ENCODE measurements around the gene ART5. TPM values are rescaled to one million over a fixed set of nuclear protein-coding genes. Genes with fewer than 3 reads are reported as not detected.

Gene ART5
- total RNA-seq, 2 donors from 2014 or later: 3.1 TPM; not detected in 1

- intact Hi-C loops (cut with DNase I): no loop called here
- Histone ChIP-seq H3K27me3 (replicated peaks; ENCODE audit: insufficient read depth) (no peaks in the 10 kb centered on the region), H3K27ac (no peak overlapping the region), H3K4me1 (replicated peaks) (no peaks in the 10 kb centered on the region), H3K36me3 (no peaks in the 10 kb centered on the region), H3K4me3 (no peak overlapping the region), H3K9me3 (no peaks in the 10 kb centered on the region)
- TF ChIP-seq POLR2A (IDR thresholded peaks at IDR 0.05) (no peak), POLR2AphosphoS5 (IDR thresholded peaks at IDR 0.05) (no peak), CTCF (IDR thresholded peaks at IDR 0.05) (no peak)
- DNase-seq (ENCODE audit: low spot score): no peak
- WGBS: 87% methylated on average over 6 of the region's 6 CpGs
These were observed 23.7 kb upstream of the ART5 start for GRCh38 chr11:3665336-3666022.

- Histone ChIP-seq H3K36me3 (no peaks in the 10 kb centered on the region), H3K27me3 (replicated peaks; ENCODE audit: insufficient read depth) (no peaks in the 10 kb centered on the region), H3K4me1 (replicated peaks) (no peaks in the 10 kb centered on the region), H3K27ac (no peak overlapping the region), H3K4me3 (no peak overlapping the region), H3K9me3 (no peaks in the 10 kb centered on the region)
- DNase-seq (ENCODE audit: low spot score): no peak
- intact Hi-C loops (cut with DNase I): no loop called here
- WGBS: 84% methylated on average over 10 of the region's 10 CpGs
- TF ChIP-seq POLR2A (IDR thresholded peaks at IDR 0.05) (no peak), CTCF (IDR thresholded peaks at IDR 0.05) (no peak), POLR2AphosphoS5 (IDR thresholded peaks at IDR 0.05) (no peak)
These were observed 22.3 kb upstream of the ART5 start for GRCh38 chr11:3664032-3664630.

DNA sequence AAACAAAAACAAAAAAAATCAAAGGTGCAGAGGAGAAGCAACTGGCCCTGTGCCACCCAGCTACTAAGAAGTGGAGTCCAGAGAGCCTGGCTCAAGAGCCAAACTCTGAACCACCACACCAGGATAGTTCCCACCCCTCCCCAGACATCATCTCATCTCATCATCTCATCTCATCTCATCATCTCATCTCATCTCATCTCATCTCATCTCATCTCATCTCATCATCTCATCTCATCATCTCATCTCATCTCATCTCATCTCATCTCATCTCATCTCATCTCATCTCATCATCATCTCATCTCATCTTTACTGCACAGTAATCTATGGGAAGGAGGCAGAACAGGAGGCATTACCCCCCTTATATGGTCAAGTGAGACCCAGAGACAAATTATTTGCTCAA is 21.1 kb upstream of the ART5 start:
- Histone ChIP-seq H3K27me3 (replicated peaks; ENCODE audit: insufficient read depth) (no peaks in the 10 kb centered on the region), H3K4me3 (no peak overlapping the region), H3K36me3 (no peaks in the 10 kb centered on the region), H3K9me3 (no peaks in the 10 kb centered on the region), H3K27ac (no peak overlapping the region), H3K4me1 (replicated peaks) (no peaks in the 10 kb centered on the region)
- no peak for DNase-seq (ENCODE audit: low spot score)
- intact Hi-C loops (cut with DNase I): no loop called here
- TF ChIP-seq CTCF (IDR thresholded peaks at IDR 0.05): no peak
- no peak for TF ChIP-seq POLR2AphosphoS5 (IDR thresholded peaks at IDR 0.05)
- no peak for TF ChIP-seq POLR2A (IDR thresholded peaks at IDR 0.05)

DNA sequence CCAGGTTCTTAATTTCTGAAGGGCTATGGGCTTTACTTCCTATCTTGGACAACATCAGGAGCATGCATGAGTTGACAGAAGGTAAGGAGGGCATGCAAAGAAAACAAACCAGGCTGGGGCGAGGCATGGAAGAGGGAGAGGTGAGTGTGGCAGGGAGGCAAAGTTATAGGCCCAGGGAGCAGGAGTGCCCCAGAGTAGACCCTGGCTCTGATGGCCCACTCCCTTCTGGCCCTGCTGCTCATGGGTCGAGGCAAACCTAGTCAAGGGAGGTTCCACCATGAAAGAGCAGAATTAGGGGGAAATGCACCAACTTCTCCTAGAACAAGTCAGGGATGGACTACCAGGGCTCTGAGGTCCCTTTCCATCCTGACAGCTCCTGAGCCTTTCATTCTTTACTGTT is 19.2 kb upstream of the ART5 start:
- Histone ChIP-seq H3K27me3 (replicated peaks; ENCODE audit: insufficient read depth) (no peaks in the 10 kb centered on the region), H3K36me3 (no peaks in the 10 kb centered on the region), H3K9me3 (no peaks in the 10 kb centered on the region), H3K4me1 (replicated peaks) (no peaks in the 10 kb centered on the region), H3K4me3 (no peak overlapping the region), H3K27ac (no peak overlapping the region)
- DNase-seq (ENCODE audit: low spot score): no peak
- 91% methylated on average over 2 of the region's 2 CpGs for WGBS
- intact Hi-C loops (cut with DNase I): no loop called here
- TF ChIP-seq POLR2AphosphoS5 (IDR thresholded peaks at IDR 0.05) (no peak), POLR2A (IDR thresholded peaks at IDR 0.05) (no peak), CTCF (IDR thresholded peaks at IDR 0.05) (no peak)
